Left colon (tissue), 2 donors: ENCODE data around the gene MINDY3. TPM values are rescaled to one million over a fixed set of nuclear protein-coding genes. Genes with fewer than 3 reads are reported as not detected.
"Not testable (repeated sequence)": the region's sequence is repeated elsewhere in the genome, so short reads cannot be mapped to it uniquely, and the experiment has no call there.

Experiments
- ATAC-seq: fragments of 200-7000 bp; cut with Tn5 transposase; one replicate; pipeline ENCODE4 v1.9.1; 2020; ENCODE audit warnings: mild to moderate bottlenecking, moderate library complexity
- DNase-seq, 2 donors: peaks; one replicate each; pipeline ENCODE4 v3.0.0-alpha.2; 2020
- intact Hi-C, 2 donors: fragments of 100-400 bp; cut with DNase I in 1 of 2; cut with micrococcal nuclease in 1 of 2; formaldehyde crosslinking; loops; one replicate each; pipeline versions ENCODE4 v1.11.2 to v1.14.0; 2022; cut with DNase I, micrococcal nuclease
- total RNA-seq, 2 donors: library from RNA; stranded (reverse); fragmentation: NEBNext Ultra II Directional; extraction: Animal tissue kit (Norgen Biotek cat#: 25700); gene quantifications; one replicate each; pipeline ENCODE4 v1.2.1, GENCODE V29; 2021
- donor health status: DM: no; HTN: no; CAD: no.
- donor health status: DM: yes; HTN: yes; CAD: no.

Gene MINDY3
- total RNA-seq, 2 donors from 2014 or later, result 26.4 to 29.7 TPM

DNA sequence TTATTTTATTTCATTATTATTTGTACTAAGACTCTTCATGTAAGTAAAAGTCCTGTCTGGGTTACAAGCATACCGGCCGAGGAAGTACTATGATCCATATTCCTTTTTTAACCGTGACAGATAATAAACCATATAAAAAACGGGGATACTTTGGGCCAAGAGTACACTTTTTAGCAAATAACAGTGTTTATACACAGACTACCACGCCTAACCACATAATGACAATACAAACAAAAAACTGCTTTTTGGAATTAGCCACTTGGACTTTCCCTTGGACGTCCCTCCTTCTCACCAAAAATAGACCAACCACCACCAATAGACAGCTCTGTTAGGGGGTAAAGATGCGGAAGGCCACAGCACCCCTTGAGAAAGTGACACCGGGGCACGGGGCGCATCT, 800 bp downstream of the MINDY3 start:
- no peak for DNase-seq
- ATAC-seq, result no peak
- intact Hi-C loops, result no loop called here

DNA sequence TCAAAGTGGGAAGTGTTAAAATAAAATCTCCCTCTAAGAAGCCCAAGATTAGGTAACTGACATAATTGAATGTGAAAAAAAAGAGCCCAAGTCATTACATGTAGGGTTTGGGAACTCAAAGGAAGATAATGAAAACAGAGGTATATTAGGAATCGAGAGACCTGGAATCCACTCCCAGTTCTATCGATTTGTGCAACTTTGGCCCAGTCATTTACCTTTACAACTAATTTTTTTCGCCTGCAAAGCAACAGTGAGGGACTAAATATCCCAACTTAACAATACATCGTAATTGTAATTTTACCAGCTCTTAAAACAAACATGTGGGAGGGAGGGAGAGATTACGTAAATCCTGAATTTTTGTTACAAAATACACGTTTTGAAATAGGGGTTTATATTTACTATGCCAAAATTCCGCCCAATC, 1.4 kb downstream of the MINDY3 start:
- ATAC-seq (no peak), DNase-seq (no peak)
- intact Hi-C loops, result no loop called here

DNA sequence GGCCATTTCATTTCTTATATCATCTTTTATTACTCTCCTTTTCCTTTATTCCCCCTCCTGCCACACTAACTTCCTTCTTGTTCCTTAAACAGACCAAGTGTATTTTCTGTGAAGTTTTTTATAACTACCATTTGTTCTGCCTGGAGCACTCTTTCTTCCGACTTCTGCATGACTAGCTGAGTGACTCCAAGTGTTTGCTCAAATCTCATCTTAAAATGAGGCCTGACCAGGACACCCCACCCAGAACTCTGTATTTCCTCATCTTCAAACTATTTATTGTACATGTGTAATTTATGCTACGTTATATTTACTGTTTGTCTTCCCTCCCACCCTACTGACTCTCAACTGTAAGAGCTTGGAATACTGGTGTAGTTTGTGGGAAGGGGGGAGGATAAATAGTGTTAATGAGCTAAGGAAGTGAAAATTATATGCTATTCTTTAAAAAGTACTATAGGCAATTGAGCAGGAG, 3.2 kb downstream of the MINDY3 start:
- no peak for DNase-seq
- intact Hi-C loops, result no loop called here
- ATAC-seq, result peak; percentile 60

DNA sequence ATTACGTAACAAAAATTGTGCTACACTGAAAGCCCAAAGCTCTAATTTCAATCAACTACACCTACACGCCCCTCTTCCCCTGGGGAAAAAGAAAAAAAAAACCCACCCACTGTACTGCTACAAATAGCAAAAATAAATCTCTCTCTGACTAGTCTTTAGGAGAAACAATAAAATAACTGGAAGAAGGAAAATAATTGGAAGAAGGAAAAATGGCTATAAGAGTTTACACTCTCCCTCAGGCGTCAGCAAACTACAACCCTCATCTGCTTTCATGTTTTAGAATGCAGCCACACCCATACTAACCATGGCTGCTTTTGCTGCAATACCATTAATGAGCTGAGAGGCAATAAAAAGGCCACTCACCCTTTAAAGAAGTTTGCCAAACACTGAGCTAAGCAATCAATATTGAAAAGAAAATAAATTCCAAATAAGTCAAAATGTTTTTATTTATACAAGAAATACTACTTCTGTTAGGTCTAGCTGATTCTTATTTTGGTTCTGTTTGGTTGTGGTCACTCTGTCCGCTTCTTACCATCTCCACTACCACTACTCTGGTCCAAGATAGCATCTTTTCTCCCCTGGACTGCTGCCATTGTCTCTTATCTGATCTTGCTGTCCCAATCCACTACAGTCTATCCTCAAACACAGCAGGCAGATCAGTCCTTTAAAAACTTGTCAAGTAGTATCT, 3.8 kb downstream of the MINDY3 start:
- ATAC-seq (peak; percentile 53), DNase-seq (no peak)
- intact Hi-C loops, result no loop called here

DNA sequence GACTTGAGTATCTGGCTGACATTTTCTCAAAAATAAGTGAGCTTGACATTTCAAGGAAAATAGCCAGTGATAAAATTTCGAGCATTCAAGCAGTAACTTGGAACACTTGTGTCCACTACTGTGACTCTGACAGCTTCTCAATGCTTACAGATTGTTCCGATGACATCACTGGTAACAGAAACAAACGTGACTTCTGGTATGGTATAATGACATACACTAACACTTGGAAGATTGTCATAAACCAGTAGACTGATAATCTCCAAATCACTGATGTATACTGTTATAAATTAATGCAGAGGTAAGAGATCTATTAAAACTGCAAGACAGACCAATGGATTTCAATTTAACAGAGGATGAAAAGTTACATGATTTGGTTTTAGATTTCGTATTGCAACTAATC, 6.5 kb downstream of the MINDY3 start:
- DNase-seq (no peak), ATAC-seq (no peak)
- intact Hi-C loops, result no loop called here

DNA sequence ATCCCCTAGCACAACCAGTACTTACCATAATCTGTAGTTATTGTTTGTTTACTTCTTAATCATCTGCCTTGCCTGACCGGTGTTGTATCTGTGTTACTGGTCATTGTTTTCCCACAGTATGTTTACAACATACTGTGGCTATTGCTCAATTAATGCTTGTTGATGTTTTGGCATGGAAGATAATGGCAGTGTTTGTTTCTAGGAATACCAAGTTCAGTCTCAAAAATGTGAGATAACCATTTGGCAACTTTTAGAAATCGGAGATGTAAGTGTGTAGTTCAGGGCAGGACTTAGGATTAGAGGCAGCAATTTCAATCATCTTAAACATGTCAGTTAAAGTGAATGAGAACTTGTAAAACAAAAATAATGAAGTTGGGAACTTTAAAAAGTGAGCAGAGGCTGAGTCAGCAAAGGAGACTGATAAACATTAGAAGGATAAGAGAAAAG, 8.2 kb downstream of the MINDY3 start:
- ATAC-seq, result no peak
- intact Hi-C loops, result no loop called here
- DNase-seq, result no peak

DNA sequence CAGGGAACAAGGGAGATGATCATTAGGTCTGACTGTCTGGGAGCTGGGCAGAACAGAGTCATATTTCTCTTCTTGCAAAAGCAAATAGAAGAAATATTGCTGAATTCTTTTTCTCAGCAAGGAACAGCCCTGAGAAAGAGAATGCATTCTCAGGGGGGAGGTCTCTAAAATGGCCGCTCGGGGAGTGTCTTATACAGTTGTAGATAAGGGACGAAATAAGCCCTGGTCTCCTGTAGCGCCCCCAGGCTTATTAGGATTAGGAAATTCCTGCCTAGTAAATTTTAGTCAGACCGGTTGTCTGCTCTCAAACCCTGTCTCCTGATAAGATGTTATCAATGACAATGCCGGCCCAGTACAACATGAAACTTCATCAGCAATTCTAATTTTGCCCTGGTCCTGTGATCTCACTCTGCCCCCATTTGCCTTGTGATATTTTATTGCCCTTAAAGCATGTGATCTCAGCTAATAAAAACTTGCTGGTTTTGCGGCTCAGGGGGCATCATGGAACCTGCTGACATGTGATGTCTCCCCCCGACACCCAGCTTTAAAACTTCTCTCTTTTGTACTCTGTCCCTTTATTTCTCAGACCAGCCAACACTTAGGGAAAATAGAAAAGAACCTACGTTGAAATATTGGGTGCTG, 9.8 kb downstream of the MINDY3 start:
- ATAC-seq, DNase-seq, intact Hi-C loops: not testable (repeated sequence)

DNA sequence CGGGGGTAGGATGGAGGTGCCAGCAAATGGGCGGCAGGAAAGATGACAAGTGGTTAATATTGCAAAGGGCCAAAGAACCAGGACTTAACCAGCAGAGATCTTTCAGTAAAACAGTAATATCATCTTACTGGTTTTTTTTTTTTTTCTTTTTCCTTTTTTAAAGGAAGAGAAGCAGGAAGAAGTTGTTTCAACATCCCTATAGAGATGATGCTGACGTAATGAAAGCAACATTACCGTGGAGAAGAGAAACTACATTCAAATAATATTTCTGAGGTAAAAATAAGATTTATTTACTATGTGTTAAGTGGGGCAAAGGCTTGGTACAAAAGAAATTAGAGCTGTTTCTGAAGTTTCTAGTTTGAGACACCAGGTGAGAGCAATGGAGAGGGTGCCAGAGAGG, 11.0 kb downstream of the MINDY3 start:
- intact Hi-C loops, result no loop called here
- DNase-seq (no peak), ATAC-seq (no peak)

DNA sequence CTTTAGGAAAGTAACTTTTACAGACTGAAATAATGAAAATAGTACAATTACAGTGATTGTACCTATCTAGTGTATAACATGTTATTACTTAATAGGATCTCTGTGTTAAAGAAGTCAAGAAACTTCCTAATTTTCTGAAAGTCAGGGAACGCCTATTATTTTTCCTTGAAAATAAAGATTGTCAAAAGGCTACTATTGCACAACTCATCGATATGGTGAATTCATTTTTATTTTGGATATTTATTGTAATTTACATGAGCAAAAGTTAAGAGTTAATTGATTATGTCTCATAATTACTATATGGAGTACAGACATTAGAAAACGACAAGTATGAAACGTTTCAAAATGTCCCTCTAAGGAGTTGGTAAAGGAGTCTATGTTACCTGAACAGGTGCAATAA, 12.8 kb downstream of the MINDY3 start:
- DNase-seq, result no peak
- no peak for ATAC-seq
- intact Hi-C loops, result no loop called here

DNA sequence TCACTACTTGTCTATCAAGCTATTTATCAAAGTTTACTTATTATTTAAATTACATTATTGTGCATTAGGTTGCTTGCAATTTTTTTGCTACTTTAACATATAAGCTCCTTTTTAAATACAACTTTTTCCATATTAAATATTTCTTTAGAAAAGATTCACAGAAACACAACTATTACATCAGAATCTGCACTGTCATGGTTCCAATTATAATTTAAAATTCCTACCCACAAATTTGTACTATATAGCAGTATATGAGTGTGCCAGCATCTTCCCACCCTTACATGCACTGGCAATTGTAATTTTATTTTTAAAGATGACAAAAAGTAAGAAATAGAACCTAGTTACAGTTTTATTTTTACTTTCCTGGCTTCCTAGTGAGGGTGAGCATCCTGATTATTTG, 15.8 kb downstream of the MINDY3 start:
- intact Hi-C loops, result no loop called here
- no peak for ATAC-seq
- no peak for DNase-seq

DNA sequence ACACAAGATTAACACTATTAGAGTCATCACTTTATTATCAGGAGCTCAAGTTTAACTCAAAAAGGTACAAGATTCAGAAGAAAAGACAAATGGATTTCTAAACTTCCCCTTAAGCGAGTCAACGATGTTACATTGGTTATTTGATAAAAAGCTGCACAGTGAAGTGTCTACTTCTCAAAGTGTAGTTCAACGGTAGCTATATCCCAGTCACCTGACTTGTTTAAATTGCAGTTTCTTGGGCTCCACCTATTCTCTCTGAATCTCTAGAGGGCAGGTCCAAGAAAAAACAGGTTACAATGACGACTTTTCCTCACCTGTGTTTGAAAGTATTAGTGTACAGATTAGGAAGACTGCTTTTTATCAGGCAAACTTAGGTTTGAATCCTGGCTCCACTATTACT, 16.6 kb downstream of the MINDY3 start:
- DNase-seq, result no peak
- peak; percentile 69 for ATAC-seq
- intact Hi-C loops, result no loop called here

DNA sequence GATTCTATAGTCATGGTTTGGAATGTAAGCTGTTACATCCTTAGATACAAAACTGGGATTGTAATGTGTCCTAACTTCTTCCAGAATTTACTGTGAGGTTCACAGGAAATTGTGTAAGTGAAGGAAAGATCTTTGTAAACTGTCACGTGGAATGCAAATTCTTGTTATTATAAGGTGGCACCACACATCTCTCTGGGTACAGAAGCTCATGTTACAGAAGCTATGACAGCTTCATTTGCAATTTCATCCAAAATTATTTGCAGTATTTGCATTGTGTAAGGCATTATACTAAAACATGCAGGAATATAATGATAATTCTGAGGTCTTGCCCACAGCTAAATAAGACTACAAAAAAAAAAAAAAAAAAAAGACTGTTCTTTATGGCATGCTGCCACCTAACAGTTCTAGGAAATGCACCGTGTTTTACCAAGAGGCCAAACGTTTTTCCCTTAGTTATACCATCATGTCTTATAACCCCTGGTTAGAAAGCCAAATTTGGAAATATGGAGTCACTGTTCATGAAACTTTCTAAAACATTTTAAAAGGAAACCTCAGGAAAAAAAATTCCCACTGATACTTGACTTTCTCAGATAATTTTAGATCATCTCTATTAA, 17.6 kb downstream of the MINDY3 start:
- DNase-seq (no peak), ATAC-seq (no peak)
- intact Hi-C loops, result no loop called here

DNA sequence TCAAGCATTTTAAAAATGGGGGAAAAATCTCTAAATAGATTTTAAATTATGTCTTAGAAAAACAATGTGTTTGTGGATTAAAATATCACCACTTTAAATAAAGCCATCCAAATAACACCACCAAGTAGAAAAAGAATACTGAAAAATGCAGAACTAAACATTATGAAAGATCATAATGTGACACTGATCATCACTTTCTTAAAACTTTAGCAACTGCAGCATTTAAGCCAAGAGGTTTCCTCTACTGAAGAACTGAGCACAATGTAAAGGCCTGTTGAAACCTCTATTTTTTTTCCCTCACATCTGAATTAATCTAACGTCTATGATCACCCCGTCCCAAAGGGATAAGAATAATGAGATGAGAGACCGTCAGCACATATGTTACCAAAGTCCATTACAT, 18.6 kb downstream of the MINDY3 start:
- intact Hi-C loops, result no loop called here
- DNase-seq, result no peak
- no peak for ATAC-seq

DNA sequence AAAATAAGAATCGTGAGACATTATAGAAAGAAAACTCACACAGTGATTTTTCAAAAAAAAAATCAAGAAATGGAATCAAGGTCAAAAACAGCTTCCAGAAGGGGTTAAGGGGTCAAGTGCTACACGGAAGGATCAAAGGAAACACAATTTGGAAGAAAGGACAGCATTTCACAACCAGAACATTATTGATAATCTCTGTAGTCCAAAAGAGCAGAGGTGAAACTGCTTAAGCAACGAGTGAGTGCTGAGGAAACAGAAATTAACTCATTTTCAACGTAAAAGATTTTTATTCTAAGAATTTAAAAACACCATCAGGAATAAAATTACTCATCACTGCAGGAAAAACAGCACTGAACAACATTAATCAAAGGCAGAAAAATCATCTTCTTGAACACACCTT, 23.5 kb downstream of the MINDY3 start:
- intact Hi-C loops, result no loop called here
- no peak for ATAC-seq
- no peak for DNase-seq

DNA sequence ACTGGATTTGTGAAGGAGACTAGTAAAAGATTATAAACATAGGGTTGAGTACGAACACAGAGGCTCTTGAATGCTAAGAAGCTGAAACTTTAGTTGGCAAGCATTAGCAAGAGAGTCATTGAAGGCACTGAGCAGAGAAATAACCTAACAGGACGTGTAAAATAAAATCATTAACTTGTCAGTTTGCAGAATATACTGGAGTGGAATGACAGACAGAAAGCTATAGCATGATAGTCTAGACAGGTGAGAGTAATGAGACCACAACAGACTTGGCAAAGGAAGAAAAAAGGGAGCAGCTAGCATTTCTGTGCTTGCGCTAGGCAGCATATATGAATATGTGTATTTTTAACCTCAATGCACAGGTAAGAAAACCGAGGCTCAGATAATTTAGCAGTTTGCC, 30.8 kb downstream of the MINDY3 start:
- no peak for DNase-seq
- ATAC-seq, result no peak
- intact Hi-C loops, result loop anchor here in 1 of 2 donors (10.0 kb wide), 2 partner anchors 105 to 395 kb away; no protein-coding TSS in a partner anchor

DNA sequence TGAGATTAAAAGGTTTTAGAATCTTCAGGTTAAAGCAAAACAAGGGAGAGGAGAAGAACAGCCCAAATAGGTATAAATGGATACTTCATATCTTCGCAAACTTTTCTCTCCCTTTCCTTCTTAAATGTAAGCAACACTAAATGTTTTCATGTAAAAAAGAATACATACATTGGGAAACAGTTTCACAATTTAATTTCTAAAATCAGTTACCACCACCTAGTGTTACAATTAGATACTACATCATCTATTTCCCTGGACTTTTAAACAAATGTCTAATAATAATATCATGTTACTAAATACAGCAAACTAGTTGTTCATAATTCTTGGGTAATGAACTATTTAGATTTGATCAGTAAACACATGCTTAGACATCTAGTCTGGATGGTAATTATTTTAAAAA, 35.8 kb downstream of the MINDY3 start:
- no peak for DNase-seq
- intact Hi-C loops, result loop anchor here in 1 of 2 donors (10.0 kb wide), 2 partner anchors 100 to 390 kb away; no protein-coding TSS in a partner anchor
- no peak for ATAC-seq

DNA sequence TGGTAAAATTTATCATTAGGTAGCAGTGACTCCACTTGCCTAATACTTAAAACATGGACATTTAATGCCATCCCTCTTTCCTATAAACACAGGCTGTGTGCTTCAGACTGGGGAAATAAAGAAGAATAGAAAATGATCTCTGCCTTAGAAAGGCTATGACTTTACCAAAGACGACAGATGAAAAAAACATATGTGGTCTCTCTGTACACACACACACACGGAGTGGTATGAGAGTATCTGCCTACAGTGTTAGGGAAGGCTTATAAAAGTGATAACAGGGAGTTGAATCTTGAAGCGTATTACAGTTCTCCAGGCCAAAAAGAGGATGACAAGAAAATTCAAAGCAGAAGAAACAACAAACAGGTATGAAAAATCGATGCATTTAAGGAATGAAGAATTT, 38.2 kb downstream of the MINDY3 start:
- ATAC-seq, result no peak
- DNase-seq, result no peak
- intact Hi-C loops, result loop anchor here in 1 of 2 donors (10.0 kb wide), 2 partner anchors 97 to 387 kb away; no protein-coding TSS in a partner anchor

DNA sequence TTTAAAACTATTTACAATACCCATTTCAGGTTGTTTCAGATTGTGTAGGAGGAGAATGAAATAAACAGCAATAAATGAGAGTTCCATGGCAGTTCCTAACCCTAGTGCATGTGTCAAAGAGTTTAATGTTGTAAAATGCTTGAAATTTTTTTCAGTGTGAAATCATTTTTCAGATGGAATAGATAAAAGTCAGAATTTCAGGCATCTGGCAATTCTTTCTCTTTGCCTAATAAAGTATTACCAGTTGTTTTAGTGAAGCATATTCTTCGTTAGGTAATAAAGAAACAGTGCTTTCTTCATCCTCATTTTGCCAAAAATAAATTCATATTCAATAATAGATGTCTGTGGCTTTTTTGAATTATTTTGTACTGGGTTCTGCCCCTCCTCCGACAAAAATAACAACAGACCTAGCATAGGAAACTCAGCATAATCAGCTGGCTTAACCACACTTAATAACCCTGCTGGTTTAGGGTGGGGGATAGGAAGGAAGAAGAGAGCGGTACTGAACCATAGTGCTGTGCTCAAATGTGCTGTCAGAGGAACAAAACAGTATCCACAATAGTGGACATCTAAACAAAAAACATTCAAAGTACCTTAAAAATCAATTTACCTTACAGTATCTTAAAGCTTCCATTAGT, 39.1 kb downstream of the MINDY3 start:
- DNase-seq, result no peak
- no peak for ATAC-seq
- intact Hi-C loops, result loop anchor here in 1 of 2 donors (10.0 kb wide), 2 partner anchors 96 to 386 kb away; no protein-coding TSS in a partner anchor

DNA sequence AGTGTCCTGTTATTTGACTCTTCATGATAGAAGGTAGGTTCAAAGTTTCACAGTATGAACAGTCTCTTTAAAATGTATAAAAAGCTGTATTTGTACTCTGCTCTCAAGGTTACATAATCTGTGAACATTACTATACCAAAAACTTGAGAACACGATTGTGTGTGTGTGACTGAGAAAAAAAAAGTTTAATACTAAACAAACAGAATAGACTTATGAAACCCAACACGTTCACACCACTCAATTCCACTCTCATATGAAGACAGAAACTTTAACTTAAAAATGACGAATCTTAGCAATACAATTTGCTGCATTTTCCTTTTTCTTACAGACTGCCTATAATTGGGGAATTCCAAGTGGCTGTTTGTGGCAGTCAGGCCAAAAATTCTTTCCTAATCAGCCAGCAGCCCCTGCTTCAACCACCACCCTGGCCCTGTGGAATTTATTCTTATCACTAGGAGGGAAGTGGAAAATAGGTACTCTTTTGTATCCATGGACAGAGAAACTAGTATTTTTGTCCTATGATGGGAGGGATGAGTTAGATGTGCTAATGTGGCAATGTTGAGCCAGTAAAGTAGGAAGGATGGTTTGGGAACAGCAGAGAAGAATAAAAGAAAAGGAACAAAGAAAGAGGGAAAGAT, 42.8 kb downstream of the MINDY3 start:
- ATAC-seq (no peak), DNase-seq (no peak)
- intact Hi-C loops, result no loop called here
